NCI-H82 treated with DMSO at 0.1 percent for 48 hours (cell line): ENCODE results near the gene CSF3R.

Source experiments
- DNase-seq: peaks from one replicate; lab custom pipeline; 2025; ENCODE audit not compliant: unreplicated experiment; lab: John Stamatoyannopoulos, UW

Gene CSF3R

GRCh38 chr1:36421649-36422048 lies 61.1 kb downstream of the CSF3R start:
- DNase-seq, result no peak

- DNase-seq, result peak; percentile 69
Observed at GRCh38 chr1:36420836-36421317, 61.8 kb downstream of the CSF3R start.

- DNase-seq, result no peak
Observed at GRCh38 chr1:36420409-36420808, 62.3 kb downstream of the CSF3R start.

GRCh38 chr1:36419569-36419968 lies 63.1 kb downstream of the CSF3R start:
- no peak for DNase-seq

- DNase-seq, result no peak
Observed at GRCh38 chr1:36419140-36419539, 63.6 kb downstream of the CSF3R start.

- no peak for DNase-seq
Observed at GRCh38 chr1:36417931-36418330, 64.8 kb downstream of the CSF3R start.
